IMR-90 (cell line): ENCODE data around the gene HSPB1.

Experiments used
- BHLHE40 ChIP-seq: fragments of 150-350 bp; IDR thresholded peaks from 2 replicates; pipeline ENCODE4 v1.6.1; 2016; ENCODE audit warnings: mild to moderate bottlenecking, low read depth, low read length
- CTCF ChIP-seq: conservative IDR thresholded peaks from 2 replicates; pipeline ENCODE4 v1.5.1; 2012; ENCODE audit warnings: mild to moderate bottlenecking, low read depth, low read length, improper control_type of control experiment
- MAFK ChIP-seq: IDR thresholded peaks from 2 replicates; pipeline ENCODE4 v1.6.1; 2012; ENCODE audit warnings: low read depth, low read length, improper control_type of control experiment
- POLR2A ChIP-seq: IDR thresholded peaks from 2 replicates; pipeline ENCODE4 v1.6.1; 2012; ENCODE audit warnings: mild to moderate bottlenecking, low read depth, low read length
- RCOR1 ChIP-seq: IDR thresholded peaks from 2 replicates; pipeline ENCODE4 v1.6.1; 2012; ENCODE audit warnings: mild to moderate bottlenecking, low read length, improper control_type of control experiment; ENCODE audit not compliant: insufficient replicate concordance
- SMC3 ChIP-seq: fragments of 150-350 bp; IDR thresholded peaks from 2 replicates; pipeline ENCODE4 v1.6.1; 2016; ENCODE audit warnings: low read depth, mild to moderate bottlenecking, antibody characterized with exemption, low read length, moderate library complexity

GRCh38 chr7:76254781-76255180 lies 47.7 kb upstream of the HSPB1 start:
- TF ChIP-seq CTCF (no peak), MAFK (no peak), POLR2A (no peak), RCOR1 (no peak), BHLHE40 (no peak), SMC3 (no peak)
